OCI-LY1 (cell line): ENCODE results near the gene PAM16.

Source experiments
- CTCF ChIP-seq: fragments of 200-600 bp; sonication (generic), shearing (Covaris generic); IDR thresholded peaks from 2 replicates; pipeline ENCODE4 v1.5.1; 2017; ENCODE audit warnings: mild to moderate bottlenecking, antibody characterized with exemption, low read length, moderate library complexity, mixed read lengths
- EZH2 ChIP-seq: fragments of 200-600 bp; sonication (generic), shearing (Covaris generic); IDR thresholded peaks from 2 replicates; pipeline ENCODE4 v1.8.0; 2017; ENCODE audit warnings: borderline replicate concordance, mixed run types, mild to moderate bottlenecking, antibody characterized with exemption, low read length, moderate library complexity, mixed read lengths

DNA sequence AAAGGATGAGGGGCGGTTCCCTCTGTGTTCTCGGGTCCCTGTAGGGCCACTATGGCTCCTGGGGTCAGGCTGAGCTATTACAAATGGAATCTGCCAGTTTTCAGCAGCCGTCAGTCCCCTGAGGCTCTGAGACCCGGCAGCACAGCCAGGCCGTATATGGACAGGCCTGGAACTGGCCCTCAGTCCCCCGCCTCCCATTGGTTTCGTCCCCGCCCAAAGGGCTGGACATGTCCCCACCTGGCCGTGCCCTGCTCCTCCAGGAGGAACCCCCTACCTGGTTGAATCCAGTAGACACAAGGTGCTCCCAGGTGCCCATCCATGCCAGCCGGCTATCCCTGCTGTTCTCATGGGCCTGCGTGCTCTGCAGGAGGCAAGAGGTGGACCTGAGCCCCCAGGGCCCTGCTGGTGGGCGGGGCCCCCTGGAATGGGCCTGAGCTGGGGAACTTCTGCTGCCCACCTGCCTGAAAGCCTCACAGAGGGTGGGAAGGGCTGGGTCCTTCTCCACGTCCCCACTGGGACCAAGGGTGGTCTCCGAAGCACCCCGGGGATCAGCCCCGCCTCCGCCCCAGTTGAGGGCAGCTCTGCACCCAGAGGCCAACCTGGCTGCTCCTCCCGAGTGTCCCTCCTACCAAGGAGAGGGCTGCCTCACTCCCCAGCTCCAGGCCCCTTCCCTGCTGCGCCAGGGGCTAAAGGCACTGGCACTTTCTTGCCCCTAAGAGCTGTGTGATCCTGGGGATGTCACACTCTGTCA, 37.3 kb upstream of the PAM16 start:
- TF ChIP-seq CTCF (no peak), EZH2 (no peak)
